HepG2 (cell line): ENCODE results near the gene TCOF1. TPM values are rescaled to one million over a fixed set of nuclear protein-coding genes. Genes with fewer than 3 reads are reported as not detected.

ENCODE experiments used
- ATAC-seq: fragments of 200-7000 bp; cut with Tn5 transposase; 3 replicates; pipeline ENCODE4 v1.9.1; 2020; ENCODE audit warnings: mild to moderate bottlenecking, moderate library complexity
- BruUV-seq: library from RNA; stranded (reverse); fragments of 400-500 nt; replicated peaks from 2 replicates; lab custom pipeline; 2021; lab: Mats Ljungman, UMichigan
- CTCF ChIA-PET: fragments of 300-600 bp; formaldehyde crosslinking; extraction: SDS; loops from one replicate; lab custom pipeline; 2021; ENCODE audit warnings: low total read pairs, inconsistent platforms, low intra/inter-chr PET ratio; lab: Yijun Ruan, JAX
- POLR2A ChIA-PET: fragments of 350-600 bp; sonication (Branson Sonifier 250); formaldehyde crosslinking; loops from one replicate; lab custom pipeline; 2020; ENCODE audit warnings: antibody characterized with exemption, inconsistent platforms; lab: Yijun Ruan, JAX
- DNase-seq: peaks from one replicate; pipeline ENCODE4 v3.0.0-alpha.2; 2015; ENCODE audit warnings: low spot score
- FAIRE-seq: peaks from 3 replicates; lab custom pipeline; 2011; peaks lifted over from hg19 to GRCh38; lab: Jason Lieb, UNC
- H2AFZ ChIP-seq: one replicate; pipeline ENCODE4 v1.6.1; 2011; ENCODE audit warnings: low read length, inconsistent platforms
- H3K27ac ChIP-seq: fragments of 300-600 bp; 3 replicates; pipeline ENCODE4 v1.8.0; 2011; ENCODE audit warnings: mixed run types, mild to moderate bottlenecking, mixed read lengths, low read length, inconsistent platforms; ENCODE audit not compliant: insufficient read depth; ENCODE audit errors: extremely low read length
- H3K27me3 ChIP-seq, 2 experiments: fragments of 200-600 bp in 1 of 2; 2 replicates in 1 of 2; 3 replicates in 1 of 2; pipeline versions ENCODE4 v1.6.0 to v1.8.0; 2011; ENCODE audit warnings: low read length in 2 of 2, mild to moderate bottlenecking in 2 of 2, moderate library complexity in 2 of 2, inconsistent platforms in 1 of 2; ENCODE audit not compliant: insufficient read depth in 2 of 2, control insufficient read depth in 1 of 2
- H3K36me3 ChIP-seq, 2 experiments: fragments of 200-600 bp in 1 of 2; replicated peaks in 1 of 2; 2 replicates in 1 of 2; 3 replicates in 1 of 2; pipeline versions ENCODE4 v1.5.1 to v1.8.0; 2011; ENCODE audit warnings: low read length in 2 of 2, inconsistent platforms in 1 of 2; ENCODE audit not compliant: insufficient read depth in 2 of 2, control insufficient read depth in 1 of 2
- H3K4me1 ChIP-seq: 2 replicates; pipeline ENCODE4 v1.5.1; 2012; ENCODE audit warnings: low read length, inconsistent platforms; ENCODE audit not compliant: insufficient read depth
- H3K4me2 ChIP-seq: 2 replicates; pipeline ENCODE4 v1.6.0; 2011; ENCODE audit warnings: low read depth, low read length, inconsistent platforms
- H3K4me3 ChIP-seq, 3 experiments: fragments of 200-600 bp in 1 of 3; sonication (generic), shearing (Covaris generic) in 1 of 3; replicated peaks in 1 of 3; 2 replicates each; pipeline ENCODE4 v1.5.1; 2011 to 2016; ENCODE audit warnings: low read length in 3 of 3, inconsistent platforms in 2 of 3, low read depth in 2 of 3, mild to moderate bottlenecking in 2 of 3, control low read depth in 1 of 3, mixed read lengths in 1 of 3; ENCODE audit not compliant: insufficient read depth in 1 of 3
- H3K79me2 ChIP-seq: one replicate; pipeline ENCODE4 v1.6.1; 2011; ENCODE audit warnings: low read length, inconsistent platforms; ENCODE audit not compliant: insufficient read depth
- H3K9ac ChIP-seq: 2 replicates; pipeline ENCODE4 v1.6.0; 2011; ENCODE audit warnings: mild to moderate bottlenecking, low read depth, low read length, inconsistent platforms; ENCODE audit not compliant: insufficient read depth
- H3K9me3 ChIP-seq: 2 replicates; pipeline ENCODE4 v1.5.1; 2012; ENCODE audit warnings: mild to moderate bottlenecking, low read length
- H4K20me1 ChIP-seq: 2 replicates; pipeline ENCODE4 v1.6.0; 2011; ENCODE audit warnings: inconsistent platforms, mild to moderate bottlenecking, low read length, moderate library complexity; ENCODE audit not compliant: insufficient read depth
- ATRX ChIP-seq: sonication (generic); formaldehyde crosslinking; IDR thresholded peaks from 2 replicates; pipeline ENCODE4 v1.4.0; 2020; ENCODE audit warnings: missing genetic modification reagents, borderline replicate concordance
- BATF2 ChIP-seq: sonication (generic); formaldehyde crosslinking; IDR thresholded peaks from 2 replicates; pipeline ENCODE4 v1.8.0; 2022; ENCODE audit warnings: mild to moderate bottlenecking, missing genetic modification reagents, moderate library complexity
- ETV5 ChIP-seq: IDR thresholded peaks from 2 replicates; pipeline ENCODE4 v1.6.1; 2018; ENCODE audit warnings: missing biosample characterization, missing genetic modification reagents, inconsistent platforms, borderline replicate concordance
- FOSL1 ChIP-seq: sonication (generic); formaldehyde crosslinking; IDR thresholded peaks from 2 replicates; pipeline ENCODE4 v1.9.0; 2021; ENCODE audit warnings: missing genetic modification reagents, borderline replicate concordance
- IRF2 ChIP-seq: IDR thresholded peaks from 2 replicates; pipeline ENCODE4 v1.6.1; 2018; ENCODE audit warnings: missing genetic modification reagents, missing compliant biosample characterization
- KAT2B ChIP-seq: fragments of 150-350 bp; IDR thresholded peaks from 2 replicates; pipeline ENCODE4 v1.6.1; 2014; ENCODE audit warnings: low read depth, low read length, borderline replicate concordance
- KAT8 ChIP-seq: IDR thresholded peaks from 2 replicates; pipeline ENCODE4 v1.6.1; 2016; ENCODE audit warnings: missing genetic modification reagents, missing compliant biosample characterization
- KLF12 ChIP-seq: sonication (generic); formaldehyde crosslinking; IDR thresholded peaks from 2 replicates; pipeline ENCODE4 v1.4.0; 2020; ENCODE audit warnings: missing genetic modification reagents, borderline replicate concordance
- MAF1 ChIP-seq: sonication (generic); formaldehyde crosslinking; IDR thresholded peaks from 2 replicates; pipeline ENCODE4 v1.5.0; 2020; ENCODE audit warnings: missing genetic modification reagents, borderline replicate concordance
- RAD21 ChIP-seq: fragments of 450-650 bp; formaldehyde crosslinking; IDR thresholded peaks from 2 replicates; pipeline ENCODE4 v1.5.0; 2020; ENCODE audit warnings: mild to moderate bottlenecking
- RERE ChIP-seq: IDR thresholded peaks from 2 replicates; pipeline ENCODE4 v1.6.1; 2016; ENCODE audit warnings: low read depth, missing genetic modification reagents, missing compliant biosample characterization
- SMYD3 ChIP-seq: sonication (generic); formaldehyde crosslinking; IDR thresholded peaks from 2 replicates; pipeline ENCODE4 v1.8.1; 2023; ENCODE audit warnings: mild to moderate bottlenecking, missing genetic modification reagents
- TAF15 ChIP-seq: fragments of 200-400 bp; formaldehyde crosslinking; IDR thresholded peaks from one replicate; pipeline ENCODE4 v1.6.1; 2018; ENCODE audit warnings: mild to moderate bottlenecking, low read depth, low read length; ENCODE audit not compliant: poor library complexity, severe bottlenecking
- TBX2 ChIP-seq: sonication (generic); formaldehyde crosslinking; IDR thresholded peaks from 2 replicates; pipeline ENCODE4 v1.5.0; 2020; ENCODE audit warnings: missing genetic modification reagents, mild to moderate bottlenecking, borderline replicate concordance
- ZNF567 ChIP-seq: sonication (generic); formaldehyde crosslinking; IDR thresholded peaks from 2 replicates; pipeline ENCODE4 v1.8.1; 2023; ENCODE audit warnings: mild to moderate bottlenecking, missing genetic modification reagents, borderline replicate concordance
- ZNF672 ChIP-seq: sonication (generic); formaldehyde crosslinking; IDR thresholded peaks from 2 replicates; pipeline ENCODE4 v1.8.1; 2022; ENCODE audit warnings: missing genetic modification reagents
- ZSCAN29 ChIP-seq: sonication (generic); formaldehyde crosslinking; conservative IDR thresholded peaks from 2 replicates; pipeline ENCODE4 v1.4.0; 2020; ENCODE audit warnings: mild to moderate bottlenecking, missing genetic modification reagents
- WGBS: methylation state at CpG from one replicate; pipeline ENCODE4 v1.1.6; 2017; ENCODE audit warnings: low lambda C conversion rate; 5-methylcytosine and 5-hydroxymethylcytosine counted together
- in situ Hi-C: cut with HindIII; loops from 2 replicates; pipeline ENCODE4 v1.10.0; 2017; ENCODE audit warnings: low pct_unique_long_range_greater_than_20kb; ENCODE audit not compliant: extremely low pct_ligation_motif_present
- intact Hi-C: fragments of 100-400 bp; cut with micrococcal nuclease; formaldehyde crosslinking; loops from one replicate; pipeline ENCODE4 v1.10.0; 2022; ENCODE audit not compliant: unreplicated experiment
- polyA plus RNA-seq, 8 experiments: library from polyadenylated mRNA; depleted of rRNA in 3 of 8; stranded (reverse) in 7 of 8; unstranded in 1 of 8; fragments of >200 nt; fragmentation: Illumina TruSeq in 4 of 8; extraction: Trizol in 4 of 8; gene quantifications; 2 replicates each; pipeline versions ENCODE4 v1.2.1 to v1.2.3, GENCODE V29; 2011 to 2016; ENCODE audit warnings: low read depth in 4 of 8, missing spikeins in 1 of 8, mixed read lengths in 1 of 8; ENCODE audit not compliant: insufficient read depth in 1 of 8
- total RNA-seq, 5 experiments: library from RNA; depleted of rRNA; stranded (reverse); fragments of >200 nt; fragmentation: Illumina TruSeq; extraction: Trizol; gene quantifications; 2 replicates each; pipeline ENCODE4 v1.2.3, GENCODE V29; 2016; ENCODE audit warnings: low read depth in 1 of 5

Gene TCOF1
- total and polyA plus RNA-seq, 2 of the 13 experiments (the other 11 are each of a cell fraction or from before 2014, with no cell fraction given) = 10.1 to 41.6 TPM

- FAIRE-seq (no peak), ATAC-seq (no peak), DNase-seq (no peak)
- no peak overlapping the region for H3K4me3 ChIP-seq
- in situ Hi-C loops = no loop called here
- H2AFZ ChIP-seq = no peak overlapping the region
- no peaks in the 10 kb centered on the region for H3K79me2 ChIP-seq
- H4K20me1 ChIP-seq = no peaks in the 10 kb centered on the region
- no peak overlapping the region for H3K9ac ChIP-seq
- no peaks in the 10 kb centered on the region for H3K9me3 ChIP-seq
- no peak overlapping the region for H3K27ac ChIP-seq
- H3K4me1 ChIP-seq = no peaks in the 10 kb centered on the region
- WGBS = 98% methylated on average over 5 of the region's 5 CpGs
- ChIA-PET CTCF (no interaction called here), POLR2A (no interaction called here)
- TF ChIP-seq ZSCAN29 (no peak), ETV5 (CRISPR knock-in tag) (no peak), FOSL1 (CRISPR knock-in tag) (no peak), KAT2B (no peak), MAF1 (no peak), TBX2 (CRISPR knock-in tag) (no peak), IRF2 (CRISPR knock-in tag) (no peak), ATRX (no peak), ZNF672 (no peak), SMYD3 (CRISPR knock-in tag) (no peak), KAT8 (CRISPR knock-in tag) (no peak), BATF2 (CRISPR knock-in tag) (no peak), RERE (no peak), RAD21 (CRISPR knock-in tag) (no peak), TAF15 (no peak), ZNF567 (no peak), KLF12 (CRISPR knock-in tag) (no peak)
- no TSS peak for BruUV-seq
- no peaks in the 10 kb centered on the region for H3K27me3 ChIP-seq
- H3K36me3 ChIP-seq = peaks cover 43 to 93% of the 10 kb centered on the region in 2 experiments
- H3K4me2 ChIP-seq = no peak overlapping the region
- intact Hi-C loops = no loop called here
Observed at GRCh38 chr5:150384701-150385100, 27.2 kb downstream of the TCOF1 start.
